ENCODE measurements around the gene MST1.

DNA sequence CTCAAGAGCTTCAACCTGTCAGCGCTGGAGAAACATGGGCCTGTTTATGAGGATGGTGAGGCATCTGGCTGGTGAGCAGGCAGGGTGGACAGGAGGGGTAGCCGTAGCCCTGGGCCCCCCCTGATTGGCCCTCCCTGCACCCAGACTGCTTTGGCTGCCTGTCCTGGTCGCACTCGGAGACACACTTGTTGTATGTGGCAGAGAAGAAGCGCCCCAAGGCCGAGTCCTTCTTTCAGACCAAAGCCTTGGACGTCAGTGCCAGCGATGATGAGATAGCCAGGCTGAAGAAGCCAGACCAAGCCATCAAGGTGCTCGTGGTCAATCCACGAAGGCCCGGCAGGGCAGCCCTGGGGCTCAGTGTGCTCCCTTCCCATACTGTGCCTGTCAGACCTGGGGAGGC lies 13.4 kb downstream of the MST1 start:
- TF ChIP-seq, protein P1, sequence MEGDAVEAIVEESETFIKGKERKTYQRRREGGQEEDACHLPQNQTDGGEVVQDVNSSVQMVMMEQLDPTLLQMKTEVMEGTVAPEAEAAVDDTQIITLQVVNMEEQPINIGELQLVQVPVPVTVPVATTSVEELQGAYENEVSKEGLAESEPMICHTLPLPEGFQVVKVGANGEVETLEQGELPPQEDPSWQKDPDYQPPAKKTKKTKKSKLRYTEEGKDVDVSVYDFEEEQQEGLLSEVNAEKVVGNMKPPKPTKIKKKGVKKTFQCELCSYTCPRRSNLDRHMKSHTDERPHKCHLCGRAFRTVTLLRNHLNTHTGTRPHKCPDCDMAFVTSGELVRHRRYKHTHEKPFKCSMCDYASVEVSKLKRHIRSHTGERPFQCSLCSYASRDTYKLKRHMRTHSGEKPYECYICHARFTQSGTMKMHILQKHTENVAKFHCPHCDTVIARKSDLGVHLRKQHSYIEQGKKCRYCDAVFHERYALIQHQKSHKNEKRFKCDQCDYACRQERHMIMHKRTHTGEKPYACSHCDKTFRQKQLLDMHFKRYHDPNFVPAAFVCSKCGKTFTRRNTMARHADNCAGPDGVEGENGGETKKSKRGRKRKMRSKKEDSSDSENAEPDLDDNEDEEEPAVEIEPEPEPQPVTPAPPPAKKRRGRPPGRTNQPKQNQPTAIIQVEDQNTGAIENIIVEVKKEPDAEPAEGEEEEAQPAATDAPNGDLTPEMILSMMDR (IDR thresholded peaks at IDR 0.05): no peak
- TF ChIP-seq POLR2AphosphoS5 (IDR thresholded peaks at IDR 0.05): no peak
- TF ChIP-seq POLR2A (IDR thresholded peaks at IDR 0.05): no peak
- TF ChIP-seq EP300 (IDR thresholded peaks at IDR 0.05): no peak
